K562 (cell line): ENCODE results near the gene OR4D9. TPM values are rescaled to one million over a fixed set of nuclear protein-coding genes. Genes with fewer than 3 reads are reported as not detected.

Experiments used
- ARID2 ChIP-seq: fragments of 450-650 bp; IDR thresholded peaks from 2 replicates; pipeline ENCODE4 v1.6.1; 2017; ENCODE audit warnings: antibody characterized with exemption, mild to moderate bottlenecking
- CHD2 ChIP-seq: IDR thresholded peaks from 2 replicates; pipeline ENCODE4 v1.6.1; 2011; ENCODE audit warnings: low read depth, low read length
- ETV6 ChIP-seq, 3 experiments: fragments of 150-350 bp in 1 of 3; sonication (generic) in 1 of 3; formaldehyde crosslinking in 1 of 3; IDR thresholded peaks; 2 replicates each; pipeline versions ENCODE4 v1.6.1 to v1.8.0; 2014 to 2022; ENCODE audit warnings: borderline replicate concordance in 2 of 3, low read depth in 2 of 3, antibody characterized with exemption in 1 of 3, low read length in 1 of 3, mild to moderate bottlenecking in 1 of 3, missing genetic modification reagents in 1 of 3
- FUS ChIP-seq: fragments of 200-400 bp; formaldehyde crosslinking; optimal IDR thresholded peaks from 2 replicates; pipeline ENCODE3; 2017; ENCODE audit warnings: low read depth, low read length
- HLTF ChIP-seq: fragments of 450-650 bp; IDR thresholded peaks from 2 replicates; pipeline ENCODE4 v1.6.1; 2016
- KAT8 ChIP-seq: fragments of 450-650 bp; IDR thresholded peaks from 2 replicates; pipeline ENCODE4 v1.6.1; 2016; ENCODE audit warnings: low read depth, mild to moderate bottlenecking
- SIN3A ChIP-seq, 2 experiments: fragments of 150-350 bp in 1 of 2; IDR thresholded peaks; 2 replicates each; pipeline ENCODE4 v1.6.1; 2011 to 2016; ENCODE audit warnings: borderline replicate concordance in 2 of 2, low read depth in 2 of 2, low read length in 2 of 2, mild to moderate bottlenecking in 2 of 2, moderate library complexity in 2 of 2; ENCODE audit not compliant: control insufficient read depth in 1 of 2
- ZNF79 ChIP-seq: fragments of 250-450 bp; sonication (Bioruptor Pico); IDR thresholded peaks from 2 replicates; pipeline ENCODE4 v1.4.0; 2020; ENCODE audit warnings: low read depth, mild to moderate bottlenecking, moderate library complexity
- polyA plus RNA-seq, 8 experiments: library from polyadenylated mRNA; depleted of rRNA in 4 of 8; stranded (reverse) in 5 of 8; unstranded in 3 of 8; fragments of >200 nt; fragmentation: Nextera tagmentation in 2 of 8; fragmentation: Illumina TruSeq in 1 of 8; extraction: Ambion mirVana in 2 of 8; extraction: Trizol in 1 of 8; gene quantifications; 2 replicates each; pipeline versions ENCODE4 v1.2.1 to v1.2.3, GENCODE V29; 2011 to 2014; ENCODE audit warnings: inconsistent platforms in 1 of 8, missing spikeins in 1 of 8
- total RNA-seq, 7 experiments: library from RNA; depleted of rRNA in 6 of 7; stranded (reverse); fragments of >200 nt in 6 of 7; fragmentation: Illumina TruSeq in 2 of 7; extraction: Trizol in 2 of 7; gene quantifications; 2 replicates each; pipeline versions ENCODE4 v1.2.1 to v1.2.3, GENCODE V29; 2011 to 2021; ENCODE audit warnings: low replicate concordance in 1 of 7
- TF ChIP-seq, protein P1 (sequence below): fragments of 250-450 bp; sonication (Bioruptor Pico); IDR thresholded peaks from 2 replicates; pipeline ENCODE4 v1.5.0; 2021; ENCODE audit warnings: mild to moderate bottlenecking, moderate library complexity
- TF ChIP-seq, protein P2 (sequence below): sonication (generic); formaldehyde crosslinking; IDR thresholded peaks from 2 replicates; pipeline ENCODE4 v1.4.0; 2020; ENCODE audit warnings: mild to moderate bottlenecking, missing genetic modification reagents
- TF ChIP-seq, protein P3 (sequence below): fragments of 250-450 bp; sonication (Bioruptor Pico); IDR thresholded peaks from 2 replicates; pipeline ENCODE4 v1.8.0; 2022; ENCODE audit warnings: inconsistent platforms, mild to moderate bottlenecking, moderate library complexity, borderline replicate concordance
- TF ChIP-seq, protein P4 (sequence below), 2 experiments: fragments of 450-650 bp; IDR thresholded peaks; 2 replicates each; pipeline ENCODE4 v1.6.1; 2018; ENCODE audit warnings: mild to moderate bottlenecking in 2 of 2, low read depth in 1 of 2; ENCODE audit not compliant: partially characterized antibody in 2 of 2

The OR4D9 gene
- total and polyA plus RNA-seq, 9 of the 15 experiments (the other 6 are each of a cell fraction or from before 2014, with no cell fraction given), result not detected

DNA sequence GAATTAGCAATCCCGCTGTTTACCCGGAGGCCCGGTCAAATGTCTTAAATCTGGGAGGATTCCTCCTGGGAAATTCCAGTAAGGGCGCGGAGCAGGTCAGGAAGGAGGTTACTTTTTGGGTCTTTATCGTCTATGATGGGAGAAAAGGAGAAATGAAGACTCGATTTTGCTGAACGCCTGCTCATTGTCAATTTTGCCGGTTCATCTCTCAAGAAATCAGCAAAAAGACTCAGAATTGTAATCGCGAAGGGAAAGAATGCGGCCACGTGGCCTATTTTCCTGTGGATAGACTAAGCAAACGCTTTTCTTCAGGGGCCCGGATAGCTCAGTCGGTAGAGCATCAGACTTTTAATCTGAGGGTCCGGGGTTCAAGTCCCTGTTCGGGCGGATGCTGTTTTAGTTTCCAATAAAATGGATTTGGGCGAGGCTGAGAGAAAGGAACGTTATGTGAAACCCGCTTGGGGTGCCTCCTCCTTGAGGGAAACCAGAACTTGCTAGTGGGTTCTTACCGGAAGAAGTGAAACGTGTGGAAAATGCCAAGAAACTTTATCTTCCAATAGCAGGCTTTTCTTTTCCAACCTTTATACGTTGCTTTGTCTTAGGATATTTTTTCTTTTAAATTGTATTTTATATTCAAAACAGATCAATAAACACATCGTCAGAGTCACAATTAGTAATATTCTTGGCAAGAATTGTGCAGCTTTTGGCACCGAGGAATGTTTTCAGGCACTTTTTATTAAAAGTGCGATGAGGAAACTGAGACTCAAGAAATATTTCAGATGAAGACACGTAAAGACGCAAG is 45.0 kb downstream of the OR4D9 start (continued):
- TF ChIP-seq HLTF (no peak), ARID2 (no peak), CHD2 (0 out of 2 replicates have a peak, but pooled peaks have one; percentile 40), FUS (no peak), KAT8 (no peak), SIN3A (IDR thresholded peaks at IDR 0.05; ENCODE audit: borderline replicate concordance in 2 of 2, control insufficient read depth in 1 of 2, low read depth in 2 of 2, low read length in 2 of 2) (no peak), ETV6 (IDR thresholded peaks at IDR 0.05; ENCODE audit: borderline replicate concordance in 1 of 2, low read depth in 2 of 2, low read length in 1 of 2) (no peak), ETV6 (CRISPR knock-in tag; IDR thresholded peaks at IDR 0.05; ENCODE audit: borderline replicate concordance) (no peak; the same call in 1 of the 2 replicates), ZNF79 (CRISPR knock-in tag) (no peak)
- TF ChIP-seq, protein P1, sequence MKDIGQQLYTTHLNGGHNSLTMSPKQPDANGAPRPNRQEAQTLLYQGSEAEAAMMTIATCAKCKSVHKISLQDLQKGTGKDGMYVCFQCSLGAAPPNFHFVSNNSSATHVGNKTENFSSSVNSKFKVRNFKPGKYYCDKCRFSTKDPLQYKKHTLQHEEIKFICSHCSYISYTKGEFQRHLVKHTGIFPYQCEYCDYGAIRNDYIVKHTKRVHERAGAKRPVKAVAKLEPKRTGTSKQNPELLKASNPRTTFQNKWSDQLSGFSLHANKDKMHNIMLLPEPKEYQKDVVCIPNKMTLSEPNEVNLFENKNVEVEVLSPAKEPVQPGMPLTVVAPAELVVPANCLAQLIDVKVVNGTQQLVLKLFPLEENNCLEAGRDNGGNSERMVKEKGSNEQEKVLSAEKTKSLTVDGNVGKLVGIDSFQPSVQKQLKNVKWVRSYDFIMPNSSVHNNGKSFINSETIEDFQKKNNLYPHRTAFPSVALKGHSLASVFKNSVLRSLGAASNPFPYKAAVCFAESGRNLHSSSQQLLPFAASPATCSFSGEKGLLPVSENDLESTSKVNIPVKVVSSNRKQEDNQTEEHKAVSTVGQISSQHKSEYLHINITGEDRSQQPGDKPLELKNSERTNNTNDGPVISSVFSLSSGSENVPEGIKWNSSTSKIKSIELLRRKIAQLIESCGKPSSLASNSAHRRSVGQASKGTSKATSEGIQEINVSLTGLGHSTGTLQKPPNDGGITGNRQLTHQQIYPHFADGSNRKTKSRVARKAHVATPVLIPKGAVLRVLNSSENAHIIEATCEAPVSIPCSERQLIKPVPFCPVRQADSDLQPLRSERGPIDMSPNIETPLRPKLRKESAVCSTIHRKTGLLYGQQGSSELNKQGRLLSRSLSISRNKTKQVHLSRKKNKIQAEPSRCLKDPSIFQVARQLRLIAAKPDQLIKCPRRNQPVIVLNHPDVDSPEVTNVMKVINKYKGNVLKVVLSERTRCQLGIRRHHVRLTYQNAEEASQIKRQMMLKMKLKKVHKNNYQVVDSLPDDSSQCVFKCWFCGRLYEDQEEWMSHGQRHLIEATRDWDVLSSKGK (CRISPR knock-in tag), result no peak
- TF ChIP-seq, protein P2, sequence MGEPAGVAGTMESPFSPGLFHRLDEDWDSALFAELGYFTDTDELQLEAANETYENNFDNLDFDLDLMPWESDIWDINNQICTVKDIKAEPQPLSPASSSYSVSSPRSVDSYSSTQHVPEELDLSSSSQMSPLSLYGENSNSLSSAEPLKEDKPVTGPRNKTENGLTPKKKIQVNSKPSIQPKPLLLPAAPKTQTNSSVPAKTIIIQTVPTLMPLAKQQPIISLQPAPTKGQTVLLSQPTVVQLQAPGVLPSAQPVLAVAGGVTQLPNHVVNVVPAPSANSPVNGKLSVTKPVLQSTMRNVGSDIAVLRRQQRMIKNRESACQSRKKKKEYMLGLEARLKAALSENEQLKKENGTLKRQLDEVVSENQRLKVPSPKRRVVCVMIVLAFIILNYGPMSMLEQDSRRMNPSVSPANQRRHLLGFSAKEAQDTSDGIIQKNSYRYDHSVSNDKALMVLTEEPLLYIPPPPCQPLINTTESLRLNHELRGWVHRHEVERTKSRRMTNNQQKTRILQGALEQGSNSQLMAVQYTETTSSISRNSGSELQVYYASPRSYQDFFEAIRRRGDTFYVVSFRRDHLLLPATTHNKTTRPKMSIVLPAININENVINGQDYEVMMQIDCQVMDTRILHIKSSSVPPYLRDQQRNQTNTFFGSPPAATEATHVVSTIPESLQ (CRISPR knock-in tag), result no peak
- TF ChIP-seq, protein P3, sequence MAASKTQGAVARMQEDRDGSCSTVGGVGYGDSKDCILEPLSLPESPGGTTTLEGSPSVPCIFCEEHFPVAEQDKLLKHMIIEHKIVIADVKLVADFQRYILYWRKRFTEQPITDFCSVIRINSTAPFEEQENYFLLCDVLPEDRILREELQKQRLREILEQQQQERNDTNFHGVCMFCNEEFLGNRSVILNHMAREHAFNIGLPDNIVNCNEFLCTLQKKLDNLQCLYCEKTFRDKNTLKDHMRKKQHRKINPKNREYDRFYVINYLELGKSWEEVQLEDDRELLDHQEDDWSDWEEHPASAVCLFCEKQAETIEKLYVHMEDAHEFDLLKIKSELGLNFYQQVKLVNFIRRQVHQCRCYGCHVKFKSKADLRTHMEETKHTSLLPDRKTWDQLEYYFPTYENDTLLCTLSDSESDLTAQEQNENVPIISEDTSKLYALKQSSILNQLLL, result no peak
- TF ChIP-seq, protein P4, sequence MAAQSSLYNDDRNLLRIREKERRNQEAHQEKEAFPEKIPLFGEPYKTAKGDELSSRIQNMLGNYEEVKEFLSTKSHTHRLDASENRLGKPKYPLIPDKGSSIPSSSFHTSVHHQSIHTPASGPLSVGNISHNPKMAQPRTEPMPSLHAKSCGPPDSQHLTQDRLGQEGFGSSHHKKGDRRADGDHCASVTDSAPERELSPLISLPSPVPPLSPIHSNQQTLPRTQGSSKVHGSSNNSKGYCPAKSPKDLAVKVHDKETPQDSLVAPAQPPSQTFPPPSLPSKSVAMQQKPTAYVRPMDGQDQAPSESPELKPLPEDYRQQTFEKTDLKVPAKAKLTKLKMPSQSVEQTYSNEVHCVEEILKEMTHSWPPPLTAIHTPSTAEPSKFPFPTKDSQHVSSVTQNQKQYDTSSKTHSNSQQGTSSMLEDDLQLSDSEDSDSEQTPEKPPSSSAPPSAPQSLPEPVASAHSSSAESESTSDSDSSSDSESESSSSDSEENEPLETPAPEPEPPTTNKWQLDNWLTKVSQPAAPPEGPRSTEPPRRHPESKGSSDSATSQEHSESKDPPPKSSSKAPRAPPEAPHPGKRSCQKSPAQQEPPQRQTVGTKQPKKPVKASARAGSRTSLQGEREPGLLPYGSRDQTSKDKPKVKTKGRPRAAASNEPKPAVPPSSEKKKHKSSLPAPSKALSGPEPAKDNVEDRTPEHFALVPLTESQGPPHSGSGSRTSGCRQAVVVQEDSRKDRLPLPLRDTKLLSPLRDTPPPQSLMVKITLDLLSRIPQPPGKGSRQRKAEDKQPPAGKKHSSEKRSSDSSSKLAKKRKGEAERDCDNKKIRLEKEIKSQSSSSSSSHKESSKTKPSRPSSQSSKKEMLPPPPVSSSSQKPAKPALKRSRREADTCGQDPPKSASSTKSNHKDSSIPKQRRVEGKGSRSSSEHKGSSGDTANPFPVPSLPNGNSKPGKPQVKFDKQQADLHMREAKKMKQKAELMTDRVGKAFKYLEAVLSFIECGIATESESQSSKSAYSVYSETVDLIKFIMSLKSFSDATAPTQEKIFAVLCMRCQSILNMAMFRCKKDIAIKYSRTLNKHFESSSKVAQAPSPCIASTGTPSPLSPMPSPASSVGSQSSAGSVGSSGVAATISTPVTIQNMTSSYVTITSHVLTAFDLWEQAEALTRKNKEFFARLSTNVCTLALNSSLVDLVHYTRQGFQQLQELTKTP (IDR thresholded peaks at IDR 0.05; ENCODE audit: low read depth in 1 of 2, partially characterized antibody in 2 of 2), result peak; percentile 39 to 81
